Duodenal mucosa (tissue), 2 donors: ENCODE data around the gene PICK1.

Source experiments
- H3K27ac ChIP-seq: one replicate; pipeline ENCODE4 v1.7.0; 2013; ENCODE audit warnings: low read depth, low read length
- H3K27me3 ChIP-seq, 2 donors: one replicate each; pipeline ENCODE4 v1.7.0; 2013; ENCODE audit warnings: low read length in 2 of 2, control low read depth in 1 of 2; ENCODE audit not compliant: insufficient read depth in 2 of 2, control insufficient read depth in 1 of 2
- H3K36me3 ChIP-seq, 2 donors: one replicate each; pipeline ENCODE4 v1.7.0; 2013; ENCODE audit warnings: low read length in 2 of 2, control low read depth in 1 of 2; ENCODE audit not compliant: insufficient read depth in 2 of 2, control insufficient read depth in 1 of 2
- H3K4me1 ChIP-seq, 2 donors: one replicate each; pipeline ENCODE4 v1.7.0; 2013; ENCODE audit warnings: low read length in 2 of 2, control low read depth in 1 of 2; ENCODE audit not compliant: insufficient read depth in 2 of 2, control insufficient read depth in 1 of 2
- H3K4me3 ChIP-seq, 2 donors: one replicate each; pipeline ENCODE4 v1.7.0; 2013; ENCODE audit warnings: low read length in 2 of 2, low read depth in 1 of 2
- H3K9ac ChIP-seq, 2 donors: one replicate each; pipeline ENCODE4 v1.7.0; 2013; ENCODE audit warnings: low read length in 2 of 2, low read depth in 1 of 2
- H3K9me3 ChIP-seq, 2 donors: one replicate each; pipeline ENCODE4 v1.7.0; 2013; ENCODE audit warnings: low read length in 2 of 2, control low read depth in 1 of 2; ENCODE audit not compliant: control insufficient read depth in 1 of 2

The PICK1 gene

DNA sequence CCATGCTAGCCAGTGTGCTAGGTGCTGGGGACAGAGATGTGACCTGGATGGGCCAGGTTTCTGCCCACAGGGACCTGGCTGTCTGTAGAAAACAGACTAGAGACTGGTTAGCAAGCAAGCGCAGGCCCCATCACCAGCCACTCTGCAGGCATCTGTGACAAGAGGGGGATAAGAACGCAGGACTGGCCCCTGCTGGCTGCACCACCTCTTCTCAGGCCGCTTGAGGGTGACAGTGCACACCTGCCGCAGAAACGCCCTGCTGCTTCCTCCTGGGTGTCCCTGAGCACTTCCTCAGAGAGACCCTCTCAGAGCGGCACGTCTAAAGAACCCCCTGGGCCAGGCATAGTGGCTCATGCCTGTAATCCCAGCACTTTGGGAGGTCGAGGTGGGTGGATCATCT lies 5.9 kb upstream of the PICK1 start:
- H3K27ac ChIP-seq: no peak overlapping the region
- no peak overlapping the region for H3K9ac ChIP-seq
- H3K36me3 ChIP-seq: no peaks in the 10 kb centered on the region
- no peak overlapping the region for H3K4me3 ChIP-seq
- H3K4me1 ChIP-seq: peaks cover 0 to 3% of the 10 kb centered on the region in 2 donors
- no peaks in the 10 kb centered on the region for H3K9me3 ChIP-seq
- peaks cover 0 to 6% of the 10 kb centered on the region in 2 donors for H3K27me3 ChIP-seq

- H3K4me3 ChIP-seq: no peak overlapping the region
- H3K4me1 ChIP-seq: peaks cover 0 to 10% of the 10 kb centered on the region in 2 donors
- H3K9me3 ChIP-seq: no peaks in the 10 kb centered on the region
- no peak overlapping the region for H3K9ac ChIP-seq
- no peak overlapping the region for H3K27ac ChIP-seq
- no peaks in the 10 kb centered on the region for H3K36me3 ChIP-seq
- peaks cover 0 to 6% of the 10 kb centered on the region in 2 donors for H3K27me3 ChIP-seq
Measured at GRCh38 chr22:38051900-38052862, 5.0 kb upstream of the PICK1 start.

DNA sequence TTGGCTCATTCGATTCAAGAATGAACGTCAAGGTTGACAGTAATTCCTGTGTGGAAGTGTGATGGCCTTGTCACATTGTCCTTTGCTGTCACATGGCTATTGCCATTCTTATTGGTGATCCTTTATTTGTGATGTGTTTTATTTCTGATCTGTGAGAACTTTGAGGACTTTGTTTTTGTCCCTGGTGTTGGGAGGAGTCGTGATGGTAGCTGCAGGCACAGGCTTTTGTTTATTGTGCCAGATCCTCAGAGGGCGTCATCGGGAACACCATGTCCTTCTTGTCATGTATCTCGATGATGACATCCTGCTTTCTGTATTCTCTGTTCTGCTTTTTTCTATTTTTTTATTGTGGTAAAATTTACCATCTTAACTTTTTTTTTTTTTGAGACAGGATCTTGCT lies 5.6 kb downstream of the PICK1 start:
- Histone ChIP-seq H3K9me3 (no peaks in the 10 kb centered on the region), H3K9ac (no peak overlapping the region), H3K4me1 (peaks cover 3 to 5% of the 10 kb centered on the region in 2 donors), H3K27ac (no peak overlapping the region), H3K36me3 (peaks cover 18 to 61% of the 10 kb centered on the region in 2 donors), H3K4me3 (no peak overlapping the region), H3K27me3 (no peaks in the 10 kb centered on the region)

- Histone ChIP-seq H3K27ac (no peak overlapping the region), H3K4me1 (no peaks in the 10 kb centered on the region), H3K27me3 (no peaks in the 10 kb centered on the region), H3K9ac (no peak overlapping the region), H3K36me3 (peaks cover 21 to 72% of the 10 kb centered on the region in 2 donors), H3K4me3 (no peak overlapping the region), H3K9me3 (no peaks in the 10 kb centered on the region)
Measured at GRCh38 chr22:38065539-38065938, 8.3 kb downstream of the PICK1 start.

DNA sequence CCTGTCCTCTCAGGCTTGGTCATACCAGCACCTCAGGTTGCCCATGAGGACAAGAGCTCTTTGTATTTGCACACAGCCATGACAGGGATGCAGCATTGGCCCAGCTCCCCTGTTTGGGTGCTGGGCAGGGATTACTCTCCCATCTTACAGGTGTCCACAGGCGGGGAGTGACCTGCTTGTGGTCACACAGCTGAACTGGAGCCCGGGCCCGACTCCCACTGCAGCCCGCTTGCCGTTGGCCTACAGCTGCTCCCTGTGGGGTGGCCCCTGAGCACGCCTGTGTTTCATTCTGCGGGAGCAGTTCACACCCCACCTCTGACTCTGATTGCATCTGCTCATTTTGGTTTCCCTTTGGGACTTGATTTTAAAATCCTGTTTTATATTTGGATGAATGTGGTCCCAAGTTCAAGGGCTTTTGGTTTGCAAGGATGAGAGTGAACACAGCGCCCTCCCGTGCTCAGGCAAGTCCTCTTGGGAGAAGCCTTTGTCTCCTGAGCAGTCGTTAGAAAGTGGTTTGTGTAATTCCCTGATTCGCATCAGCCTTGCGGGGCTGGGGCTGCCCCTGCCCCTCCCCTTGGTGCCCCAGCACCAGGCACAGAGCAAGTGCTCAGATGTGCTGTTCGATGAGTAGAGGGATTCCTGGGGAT lies 9.3 kb downstream of the PICK1 start:
- no peak overlapping the region for H3K4me3 ChIP-seq
- H3K27ac ChIP-seq: no peak overlapping the region
- no peaks in the 10 kb centered on the region for H3K4me1 ChIP-seq
- peaks cover 23 to 75% of the 10 kb centered on the region in 2 donors for H3K36me3 ChIP-seq
- no peaks in the 10 kb centered on the region for H3K27me3 ChIP-seq
- H3K9ac ChIP-seq: no peak overlapping the region
- no peaks in the 10 kb centered on the region for H3K9me3 ChIP-seq

GRCh38 chr22:38067028-38067415 lies 9.8 kb downstream of the PICK1 start:
- Histone ChIP-seq H3K4me1 (no peaks in the 10 kb centered on the region), H3K27me3 (no peaks in the 10 kb centered on the region), H3K9ac (no peak overlapping the region), H3K9me3 (no peaks in the 10 kb centered on the region), H3K4me3 (no peak overlapping the region), H3K27ac (no peak overlapping the region), H3K36me3 (peaks cover 27 to 75% of the 10 kb centered on the region in 2 donors)

- no peaks in the 10 kb centered on the region for H3K9me3 ChIP-seq
- H3K4me1 ChIP-seq: no peaks in the 10 kb centered on the region
- H3K27ac ChIP-seq: no peak overlapping the region
- H3K27me3 ChIP-seq: no peaks in the 10 kb centered on the region
- no peak overlapping the region for H3K4me3 ChIP-seq
- peaks cover 32 to 81% of the 10 kb centered on the region in 2 donors for H3K36me3 ChIP-seq
- no peak overlapping the region for H3K9ac ChIP-seq
Measured at GRCh38 chr22:38067761-38068360, 10.7 kb downstream of the PICK1 start.

- Histone ChIP-seq H3K36me3 (peaks cover 38 to 84% of the 10 kb centered on the region in 2 donors), H3K27me3 (no peaks in the 10 kb centered on the region), H3K9ac (no peak overlapping the region), H3K9me3 (no peaks in the 10 kb centered on the region), H3K27ac (no peak overlapping the region), H3K4me1 (no peaks in the 10 kb centered on the region), H3K4me3 (no peak overlapping the region)
Measured at GRCh38 chr22:38068641-38069371, 11.6 kb downstream of the PICK1 start.

- no peaks in the 10 kb centered on the region for H3K27me3 ChIP-seq
- H3K4me3 ChIP-seq: no peak overlapping the region
- no peaks in the 10 kb centered on the region for H3K9me3 ChIP-seq
- no peak overlapping the region for H3K9ac ChIP-seq
- H3K4me1 ChIP-seq: no peaks in the 10 kb centered on the region
- peaks cover 38 to 84% of the 10 kb centered on the region in 2 donors for H3K36me3 ChIP-seq
- H3K27ac ChIP-seq: no peak overlapping the region
Measured at GRCh38 chr22:38069372-38070249, 12.4 kb downstream of the PICK1 start.
